ENCODE measurements around the gene LGALS4.
"Not testable (repeated sequence)": the region's sequence is repeated elsewhere in the genome, so short reads cannot be mapped to it uniquely, and the experiment has no call there.

The LGALS4 gene

DNA sequence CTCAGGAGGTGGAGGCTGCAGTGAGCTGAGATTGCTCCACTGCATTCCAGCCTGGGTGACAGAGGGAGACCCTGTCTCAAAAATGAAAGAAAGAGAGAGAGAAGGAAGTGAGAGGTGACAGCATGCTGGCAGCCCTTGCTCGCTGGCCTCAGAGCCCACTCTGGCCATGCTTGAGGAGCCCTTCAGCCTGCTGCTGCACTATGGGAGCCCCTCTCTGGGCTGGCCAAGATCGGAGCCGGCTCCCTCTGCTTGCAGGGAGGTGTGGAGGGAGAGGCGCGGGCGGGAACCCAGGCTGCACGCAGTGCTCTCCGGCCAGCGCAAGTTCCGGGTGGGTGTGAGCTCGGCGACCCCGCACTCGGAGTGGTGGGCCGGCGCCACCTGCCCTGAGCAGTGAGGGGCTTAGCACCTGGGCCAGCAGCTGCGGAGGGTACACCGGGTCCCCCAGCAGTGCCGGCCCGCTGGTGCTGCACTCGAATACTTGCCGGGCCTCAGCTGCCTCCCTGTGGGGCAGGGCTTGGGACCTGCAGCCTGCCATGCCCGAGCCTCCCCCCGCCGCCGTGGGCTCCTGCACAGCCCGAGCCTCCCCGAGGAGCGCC is 8.6 kb upstream of the LGALS4 start:
- DNase-seq (ENCODE audit: low read depth): not testable (repeated sequence)

DNA sequence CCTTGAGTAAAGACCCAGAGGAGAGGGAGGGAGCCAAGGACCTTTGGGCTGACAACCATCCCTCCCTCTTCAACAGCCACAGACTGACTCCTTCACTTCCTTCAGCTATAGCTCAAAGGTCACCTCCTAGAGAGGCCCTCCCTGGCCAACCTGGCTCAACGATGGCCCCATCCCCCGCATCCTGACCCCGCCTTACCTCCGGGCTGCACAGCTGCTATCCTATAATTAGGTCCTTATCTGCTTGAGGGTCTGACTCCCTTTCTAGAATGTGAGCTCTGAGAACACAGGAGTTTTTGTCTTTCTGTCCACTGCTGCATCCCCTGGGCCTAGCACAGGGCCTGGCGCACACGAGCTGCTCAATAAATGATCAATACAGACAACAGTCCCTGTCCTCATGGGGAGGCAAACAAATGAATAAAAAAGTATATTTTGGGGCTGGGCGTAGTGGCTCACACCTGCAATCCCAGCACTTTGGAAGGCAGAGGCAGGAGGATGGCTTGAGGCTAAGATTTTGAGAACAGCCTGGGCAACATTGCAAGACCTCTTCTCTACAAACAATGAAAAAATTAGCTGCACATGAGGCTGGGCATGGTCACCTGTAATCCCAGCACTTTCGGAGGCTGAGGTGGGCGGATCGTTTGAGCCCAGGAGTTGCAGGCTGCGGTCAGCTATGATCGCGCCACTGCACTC is 6.6 kb upstream of the LGALS4 start:
- DNase-seq (ENCODE audit: low read depth): no peak

DNA sequence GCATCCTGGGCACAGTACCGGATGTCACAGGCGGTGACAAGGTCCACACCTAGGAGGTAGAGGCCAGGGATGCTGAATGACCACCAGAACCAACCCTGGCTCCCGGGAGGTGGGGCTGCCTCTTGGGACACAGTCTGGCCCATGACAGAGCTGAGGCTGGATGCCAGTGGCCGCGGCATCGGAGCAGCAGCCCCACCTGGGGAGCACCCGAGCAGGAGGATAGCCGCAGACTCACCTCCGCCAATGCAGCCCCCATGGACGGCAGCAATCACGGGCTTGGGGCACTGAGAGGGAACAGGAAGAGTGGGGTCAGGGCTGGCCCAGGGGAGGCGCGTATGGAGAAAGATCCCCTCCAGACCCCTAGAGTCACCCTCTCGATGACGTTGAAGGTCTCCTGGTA is 4.3 kb upstream of the LGALS4 start:
- DNase-seq (ENCODE audit: low read depth): no peak

- DNase-seq (ENCODE audit: low read depth): no peak
These were observed 3.5 kb upstream of the LGALS4 start for GRCh38 chr19:38816131-38816750.

- no peak for DNase-seq (ENCODE audit: low read depth)
These were observed 2.6 kb upstream of the LGALS4 start for GRCh38 chr19:38815059-38816001.

DNA sequence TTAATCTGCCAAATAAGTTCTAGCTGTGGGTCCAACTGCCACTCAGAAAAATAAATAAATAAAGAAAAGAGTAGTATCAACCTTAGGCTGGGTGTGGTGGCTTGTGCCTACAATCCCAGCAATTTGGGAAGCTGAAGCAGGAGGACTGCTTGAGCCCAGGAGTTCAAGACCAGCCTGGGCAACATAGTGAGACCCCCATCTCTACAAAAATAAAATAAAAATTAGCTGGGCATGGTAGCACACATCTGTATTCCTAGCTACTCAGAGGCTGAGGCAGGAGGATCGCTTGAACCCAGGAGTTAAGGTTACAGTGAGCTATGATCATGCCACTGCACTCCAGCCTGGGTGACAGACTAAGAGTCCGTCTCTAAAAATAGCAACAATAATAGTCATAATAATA is 1.2 kb upstream of the LGALS4 start:
- not testable (repeated sequence) for DNase-seq (ENCODE audit: low read depth)

GRCh38 chr19:38813323-38813722 is 578 bp upstream of the LGALS4 start:
- DNase-seq (ENCODE audit: low read depth): no peak

DNA sequence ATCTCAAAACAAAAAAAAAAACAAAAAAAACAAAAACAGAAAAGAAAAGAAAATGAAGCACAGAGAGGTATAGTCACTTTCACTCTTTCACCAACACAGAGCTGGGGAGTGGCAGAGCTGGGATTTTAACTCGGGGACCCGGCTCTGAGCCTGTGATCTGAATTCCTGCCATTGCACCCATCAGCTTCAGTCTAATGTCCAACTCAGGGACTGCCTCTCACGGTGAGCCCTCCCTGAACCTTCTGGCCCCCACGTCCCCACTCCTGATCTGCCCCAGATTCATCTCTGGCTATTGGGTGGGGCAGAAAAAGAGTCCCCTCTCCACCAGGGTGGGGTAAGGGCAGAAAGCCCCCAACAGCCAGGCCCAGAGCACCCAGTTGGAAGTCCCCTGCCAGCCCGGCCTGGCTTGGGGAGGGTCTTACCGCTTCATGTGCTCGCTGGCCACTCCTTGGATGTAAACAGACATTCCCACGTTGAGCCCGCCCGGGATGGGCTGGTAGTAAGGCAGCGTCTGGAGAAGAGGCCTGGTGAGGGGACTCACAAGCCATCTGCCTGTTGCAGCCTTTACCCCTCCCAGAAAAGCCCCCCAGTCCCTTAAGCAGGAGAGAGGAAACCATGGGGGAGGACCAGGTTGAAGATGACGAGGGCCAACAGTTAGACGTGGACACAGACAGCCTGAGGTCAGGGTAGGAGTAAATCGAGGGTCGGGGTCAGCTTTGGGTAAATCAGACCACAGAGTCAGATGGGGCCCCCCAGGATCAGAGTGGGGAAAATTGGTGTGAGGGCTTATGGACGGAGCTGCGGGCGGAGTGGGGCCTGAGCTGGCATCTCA is 520 bp downstream of the LGALS4 start:
- no peak for DNase-seq (ENCODE audit: low read depth)

GRCh38 chr19:38809592-38810252 is 3.0 kb downstream of the LGALS4 start:
- no peak for DNase-seq (ENCODE audit: low read depth)

DNA sequence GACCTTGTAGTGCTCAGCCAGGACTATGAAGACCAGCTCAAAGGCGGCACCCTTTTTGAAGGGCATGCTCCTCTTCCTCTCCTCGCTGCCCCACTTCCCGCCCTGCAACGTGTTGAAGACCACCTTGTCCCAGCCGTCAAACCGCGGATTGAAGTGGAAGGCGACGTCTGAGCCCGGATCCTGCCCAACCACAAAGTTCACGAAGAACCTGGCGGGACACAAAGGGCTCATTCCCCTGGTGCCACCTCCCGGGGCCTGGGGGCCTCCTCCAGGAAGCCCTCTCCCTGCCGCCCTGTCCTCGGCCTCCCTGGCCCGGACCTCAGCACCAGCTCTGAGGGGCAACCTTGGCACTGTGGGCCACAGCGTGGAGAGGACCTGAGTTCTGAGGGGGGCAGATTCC is 4.0 kb downstream of the LGALS4 start:
- DNase-seq (ENCODE audit: low read depth): no peak

DNA sequence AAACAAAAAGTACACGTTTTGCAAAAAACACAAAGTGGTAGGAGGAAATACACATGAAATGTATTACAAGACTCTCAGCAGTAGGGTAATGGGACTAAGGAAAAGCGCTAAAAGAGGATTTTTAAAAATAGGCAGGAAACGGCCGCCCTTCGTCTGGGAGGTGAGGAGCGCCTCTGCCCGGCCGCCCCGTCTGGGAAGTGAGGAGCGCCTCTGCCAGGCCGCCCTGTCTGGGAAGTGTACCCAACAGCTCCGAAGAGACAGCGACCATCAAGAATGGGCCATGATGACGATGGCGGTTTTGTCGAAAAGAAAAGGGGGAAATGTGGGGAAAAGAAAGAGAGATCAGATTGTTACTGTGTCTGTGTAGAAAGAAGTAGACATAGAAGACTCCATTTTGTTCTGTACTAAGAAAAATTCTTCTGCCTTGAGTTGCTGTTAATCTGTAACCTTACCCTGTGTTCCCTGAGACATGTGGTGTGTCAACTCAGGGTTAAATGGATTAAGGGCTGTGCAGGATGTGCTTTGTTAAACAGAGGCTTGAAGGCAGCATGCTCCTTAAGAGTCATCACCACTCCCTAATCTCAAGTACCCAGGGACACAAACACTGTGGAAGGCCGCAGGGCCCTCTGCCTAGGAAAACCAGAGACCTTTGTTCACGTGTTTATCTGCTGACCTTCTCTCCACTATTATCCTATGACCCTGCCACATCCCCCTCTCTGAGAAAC is 5.2 kb downstream of the LGALS4 start:
- not testable (repeated sequence) for DNase-seq (ENCODE audit: low read depth)

DNA sequence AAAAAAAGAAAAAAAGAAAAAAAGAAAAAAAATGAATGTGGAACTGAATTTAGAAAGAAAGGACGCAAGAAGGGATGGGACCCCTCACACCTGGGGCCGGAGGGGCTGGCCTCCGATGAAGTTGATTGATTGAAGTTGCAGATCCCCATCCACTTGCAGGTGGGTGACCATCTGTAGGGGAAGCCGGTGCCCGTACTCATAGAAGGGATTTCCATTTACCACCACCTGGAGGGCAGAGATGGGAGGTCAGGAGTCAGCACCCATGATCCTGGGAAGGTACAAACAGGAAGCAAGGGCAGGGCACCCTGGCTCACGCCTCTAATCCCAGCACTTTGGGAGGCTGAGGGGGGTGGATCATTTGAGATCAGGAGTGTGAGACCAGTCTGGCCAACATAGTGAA is 6.4 kb downstream of the LGALS4 start:
- DNase-seq (ENCODE audit: low read depth): no peak

- DNase-seq (ENCODE audit: low read depth): no peak
These were observed 7.6 kb downstream of the LGALS4 start for GRCh38 chr19:38805180-38805579.

DNA sequence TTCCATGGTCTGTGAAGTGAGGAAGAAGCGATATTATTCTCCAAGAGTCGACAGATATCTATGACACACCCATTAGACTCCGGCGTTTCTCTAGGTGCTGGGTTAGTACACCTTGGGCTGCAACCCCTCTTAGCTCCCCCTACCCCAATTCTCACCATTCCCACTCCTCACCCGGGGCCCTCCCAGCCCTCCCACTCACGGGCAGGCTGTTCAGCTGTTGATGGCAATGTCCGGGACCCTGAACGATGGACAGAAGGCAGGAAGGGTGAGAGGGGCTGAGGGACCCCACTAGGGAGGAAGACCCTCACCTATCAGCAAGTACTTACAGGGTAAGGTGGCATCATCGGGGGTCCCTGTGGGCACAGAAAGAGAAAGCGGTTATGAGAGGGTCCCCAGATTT is 9.2 kb downstream of the LGALS4 start:
- DNase-seq (ENCODE audit: low read depth): no peak

- no peak for DNase-seq (ENCODE audit: low read depth)
These were observed 11.2 kb downstream of the LGALS4 start for GRCh38 chr19:38801359-38802095.

GRCh38 chr19:38800577-38801347 is 12.0 kb downstream of the LGALS4 start:
- DNase-seq (ENCODE audit: low read depth): no peak

GRCh38 chr19:38799104-38799503 is 13.6 kb downstream of the LGALS4 start:
- no peak for DNase-seq (ENCODE audit: low read depth)

DNA sequence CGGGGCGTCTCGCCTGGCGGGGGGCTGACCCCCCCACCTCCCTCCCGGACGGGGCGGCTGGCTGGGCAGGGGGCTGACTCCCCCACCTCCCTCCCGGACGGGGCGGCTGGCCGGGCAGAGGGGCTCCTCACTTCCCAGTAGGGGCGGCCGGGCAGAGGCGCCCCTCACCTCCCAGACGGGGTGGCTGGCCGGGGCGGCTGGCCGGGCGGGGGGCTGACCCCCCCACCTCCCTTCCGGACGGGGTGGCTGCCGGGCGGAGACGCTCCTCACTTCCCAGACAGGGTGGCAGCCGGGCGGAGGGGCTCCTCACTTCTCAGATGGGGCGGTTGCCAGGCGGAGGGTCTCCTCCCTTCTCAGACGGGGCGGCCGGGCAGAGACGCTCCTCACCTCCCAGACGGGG is 15.0 kb downstream of the LGALS4 start:
- DNase-seq (ENCODE audit: low read depth): not testable (repeated sequence)

- no peak for DNase-seq (ENCODE audit: low read depth)
These were observed 16.6 kb downstream of the LGALS4 start for GRCh38 chr19:38796154-38796553.
